NCI-H187 treated with DMSO at 0.1 percent for 48 hours (cell line): ENCODE results near the gene COL6A2.

Experiments
- DNase-seq: peaks from one replicate; lab custom pipeline; 2025; lab: John Stamatoyannopoulos, UW

The COL6A2 gene

GRCh38 chr21:46114963-46115362 is 17.1 kb downstream of the COL6A2 start:
- no peak for DNase-seq

GRCh38 chr21:46115441-46116188 is 17.7 kb downstream of the COL6A2 start:
- no peak for DNase-seq

- DNase-seq: no peak
These were observed 18.4 kb downstream of the COL6A2 start for GRCh38 chr21:46116189-46116775.

DNA sequence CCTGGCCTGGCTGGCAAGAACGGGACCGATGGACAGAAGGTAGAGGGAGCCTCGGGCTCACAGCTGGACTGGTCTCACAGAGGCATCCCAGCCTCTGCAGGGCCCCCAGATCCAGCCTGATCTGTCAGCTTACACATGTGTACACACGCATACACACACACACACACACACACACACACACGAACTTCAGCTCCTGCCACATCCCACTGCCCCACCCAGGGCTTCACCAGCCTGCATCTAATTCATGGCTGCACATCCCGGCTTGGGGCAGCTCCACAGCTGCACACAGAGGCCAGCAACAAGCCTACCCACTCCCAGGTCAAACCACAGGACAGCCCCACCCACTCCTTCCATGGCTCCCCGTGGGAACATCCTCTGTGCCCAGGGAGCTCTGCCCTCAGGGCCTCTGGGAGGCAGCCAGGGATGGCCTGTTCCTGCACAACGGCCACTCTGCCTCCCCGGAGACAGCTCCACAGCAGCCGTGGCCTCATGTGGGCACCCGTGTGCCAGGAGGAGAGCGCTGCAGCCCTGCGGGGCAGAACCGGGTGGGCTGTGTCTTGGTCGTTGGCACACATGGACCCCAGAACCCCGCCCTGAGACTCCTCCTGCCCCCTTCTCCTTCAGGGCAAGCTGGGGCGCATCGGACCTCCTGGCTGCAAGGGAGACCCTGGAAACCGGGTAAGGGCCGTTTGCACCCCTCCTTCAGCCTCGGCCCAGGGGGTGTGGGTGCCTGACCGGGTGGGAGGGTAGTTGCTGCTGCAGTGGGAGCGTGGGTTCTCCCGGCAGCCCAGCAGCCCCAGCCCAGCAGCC is 19.1 kb downstream of the COL6A2 start:
- no peak for DNase-seq

DNA sequence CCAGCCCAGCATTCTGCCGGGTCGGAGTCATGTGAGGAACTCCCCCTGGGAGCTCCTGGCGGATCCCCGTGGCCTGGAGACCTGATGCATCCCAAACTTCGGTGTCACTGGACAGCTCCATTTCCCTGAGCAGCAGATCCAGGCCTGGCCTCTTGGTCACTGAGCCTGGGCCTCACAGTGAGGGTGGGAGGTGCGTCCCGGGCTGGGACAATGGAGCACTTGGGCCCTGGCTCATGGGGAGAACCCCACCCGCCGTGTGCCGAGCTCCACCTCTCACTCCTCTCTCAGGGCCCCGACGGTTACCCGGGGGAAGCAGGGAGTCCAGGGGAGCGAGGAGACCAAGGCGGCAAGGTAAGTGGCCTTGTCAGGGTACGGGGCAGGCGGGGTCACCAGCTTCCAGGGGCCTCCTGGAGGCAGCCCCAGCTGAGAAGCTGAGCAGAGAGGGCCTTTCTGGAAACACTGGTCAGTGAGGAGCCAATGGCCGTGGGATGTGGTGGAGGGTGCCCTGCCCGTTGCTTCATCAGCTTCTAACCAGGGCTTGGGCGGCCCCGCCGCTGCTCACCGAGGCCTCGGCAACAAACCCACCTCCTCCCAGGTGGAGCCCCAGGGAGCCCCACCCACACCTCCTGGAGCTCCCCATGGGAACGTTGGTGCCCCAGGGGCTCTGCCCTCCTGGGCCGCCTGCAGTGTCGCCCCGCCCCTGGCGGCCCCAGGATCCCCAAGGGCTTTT is 19.8 kb downstream of the COL6A2 start:
- no peak for DNase-seq

GRCh38 chr21:46118316-46119143 is 20.6 kb downstream of the COL6A2 start:
- no peak for DNase-seq

DNA sequence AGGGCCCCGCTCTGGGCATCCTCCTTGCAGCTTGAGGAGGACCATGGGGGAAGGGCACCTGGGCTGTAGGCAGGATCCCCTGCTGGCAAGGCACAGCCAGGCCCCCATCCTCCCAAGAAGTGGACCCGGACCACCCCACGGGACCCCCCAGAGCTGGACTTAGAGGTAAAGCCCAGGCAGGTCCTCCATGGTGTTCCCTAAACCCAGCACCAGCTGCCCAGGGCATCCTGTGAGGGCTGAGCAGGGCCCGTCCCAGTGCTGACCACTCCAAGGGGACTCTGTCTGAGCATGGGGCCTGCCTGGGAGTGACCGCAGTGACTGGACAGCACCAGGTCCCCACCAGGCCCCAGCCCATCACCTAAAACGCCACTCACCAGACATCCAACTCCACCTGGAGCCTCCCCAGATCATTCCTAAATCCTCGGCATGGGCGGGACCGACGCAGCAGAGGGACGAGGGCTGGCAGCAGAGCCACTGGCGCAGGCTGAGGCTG is 21.3 kb downstream of the COL6A2 start:
- no peak for DNase-seq

DNA sequence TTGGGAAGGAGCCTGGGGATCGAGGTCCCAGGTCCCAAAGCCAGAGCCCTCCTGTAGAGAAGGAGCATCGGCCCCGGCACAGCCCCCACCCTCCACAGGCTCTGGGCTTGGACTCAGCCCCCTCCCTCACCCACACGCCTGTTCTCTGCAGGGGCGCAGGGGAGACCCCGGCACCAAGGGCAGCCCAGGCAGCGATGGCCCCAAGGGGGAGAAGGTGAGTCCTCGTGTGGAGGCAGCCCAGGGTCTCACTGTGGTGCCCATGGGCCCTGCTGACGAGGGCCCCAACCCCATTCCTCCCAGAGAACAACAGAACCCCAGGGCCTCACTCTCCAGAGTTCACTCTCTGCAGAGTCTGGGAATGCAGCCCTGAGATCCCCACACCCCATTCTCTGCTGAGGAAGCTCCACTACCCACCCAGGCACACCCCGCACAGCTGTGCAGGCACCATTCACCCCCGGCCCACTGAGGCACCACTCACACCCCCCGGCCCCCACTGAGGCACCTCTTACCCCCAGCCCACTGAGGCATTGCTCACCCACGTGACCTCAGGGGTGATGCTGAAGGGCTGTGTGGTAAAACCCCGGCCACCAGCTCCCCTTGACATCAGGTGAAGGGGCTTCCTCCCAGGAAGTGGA is 21.8 kb downstream of the COL6A2 start:
- no peak for DNase-seq

DNA sequence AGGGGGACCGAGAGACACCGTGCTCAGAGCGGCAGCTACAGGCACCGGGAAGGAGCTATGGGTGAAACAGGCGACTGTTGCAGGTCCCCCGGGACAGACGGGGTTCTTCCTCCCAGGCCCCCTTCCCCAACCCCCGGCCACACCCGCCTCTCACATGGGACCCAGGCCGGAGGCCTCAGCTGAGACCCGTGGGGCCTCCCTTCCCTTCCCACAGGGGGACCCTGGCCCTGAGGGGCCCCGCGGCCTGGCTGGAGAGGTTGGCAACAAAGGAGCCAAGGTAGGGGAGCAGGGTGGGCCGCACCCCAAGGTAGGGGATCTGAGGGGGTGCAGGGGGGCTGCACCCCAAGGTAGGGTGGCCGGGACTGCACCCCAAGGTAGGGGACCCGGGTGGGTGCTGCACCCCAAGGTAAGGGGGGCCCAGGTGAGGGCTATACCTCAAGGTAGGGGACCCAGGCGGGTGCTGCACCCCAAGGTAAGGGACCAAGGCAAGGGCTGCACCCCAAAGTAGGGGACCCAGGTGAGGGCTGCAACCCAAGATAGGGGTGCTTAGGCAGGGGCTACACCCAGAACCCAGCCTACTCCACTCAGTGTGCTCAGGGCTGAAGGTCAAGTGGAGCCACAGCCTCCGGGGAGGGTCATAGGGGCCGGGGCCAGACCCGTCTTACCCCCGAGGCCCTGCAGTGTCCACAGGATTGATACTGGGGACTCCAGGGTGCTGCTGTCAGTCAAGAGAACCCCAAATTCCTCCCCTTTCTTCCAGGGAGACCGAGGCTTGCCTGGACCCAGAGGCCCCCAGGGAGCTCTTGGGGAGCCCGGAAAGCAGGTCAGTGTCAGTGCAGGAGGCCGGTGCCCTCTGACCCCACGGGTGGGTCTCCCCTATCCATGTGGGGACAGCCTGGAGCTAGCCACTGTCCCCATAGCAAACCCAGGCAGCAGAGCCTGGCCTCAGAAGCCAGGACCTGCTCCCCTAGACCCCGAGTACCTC is 22.7 kb downstream of the COL6A2 start:
- DNase-seq: no peak

DNA sequence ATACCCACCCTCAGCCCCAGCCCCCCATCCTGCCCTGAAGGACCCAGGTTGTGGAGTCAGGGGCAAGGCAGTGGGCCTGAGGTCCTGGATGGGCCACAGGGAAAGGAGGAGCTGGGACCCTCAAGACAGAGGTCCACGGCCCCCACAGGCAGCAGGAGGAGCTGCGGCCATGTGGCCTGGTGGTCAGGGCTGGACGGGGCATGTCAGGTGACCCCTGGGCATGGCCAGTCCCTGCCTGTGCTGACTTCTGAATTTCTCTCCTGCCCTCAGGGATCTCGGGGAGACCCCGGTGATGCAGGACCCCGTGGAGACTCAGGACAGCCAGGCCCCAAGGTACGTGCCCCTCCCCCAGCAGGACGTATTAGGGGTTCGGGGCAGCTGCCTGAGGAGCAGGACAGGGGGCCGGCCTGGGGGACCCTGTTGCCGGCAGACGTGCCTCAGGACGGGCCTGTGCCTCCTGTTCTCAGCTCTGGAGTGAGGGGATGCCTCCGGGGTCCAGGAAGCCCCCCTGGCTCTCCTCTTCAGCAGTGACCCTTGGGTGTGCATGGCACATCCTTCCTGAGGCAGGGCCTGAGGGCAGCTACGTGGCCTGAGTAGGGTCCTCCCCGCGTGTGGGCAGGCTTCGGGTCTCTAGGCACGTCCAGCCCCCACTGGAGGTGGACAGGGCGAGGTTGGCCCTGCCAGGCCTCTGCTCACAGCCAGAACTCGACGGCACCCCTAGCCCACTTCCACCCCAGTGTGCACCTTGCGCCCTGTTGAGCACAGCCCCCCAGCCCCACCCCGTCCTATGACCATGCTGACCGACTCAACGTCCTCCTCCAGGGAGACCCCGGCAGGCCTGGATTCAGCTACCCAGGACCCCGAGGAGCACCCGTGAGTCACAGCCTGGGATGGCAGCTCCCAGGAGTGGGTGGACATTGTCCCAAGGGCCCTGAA is 23.6 kb downstream of the COL6A2 start:
- DNase-seq: no peak

- no peak for DNase-seq
These were observed 24.3 kb downstream of the COL6A2 start for GRCh38 chr21:46122237-46122671.

DNA sequence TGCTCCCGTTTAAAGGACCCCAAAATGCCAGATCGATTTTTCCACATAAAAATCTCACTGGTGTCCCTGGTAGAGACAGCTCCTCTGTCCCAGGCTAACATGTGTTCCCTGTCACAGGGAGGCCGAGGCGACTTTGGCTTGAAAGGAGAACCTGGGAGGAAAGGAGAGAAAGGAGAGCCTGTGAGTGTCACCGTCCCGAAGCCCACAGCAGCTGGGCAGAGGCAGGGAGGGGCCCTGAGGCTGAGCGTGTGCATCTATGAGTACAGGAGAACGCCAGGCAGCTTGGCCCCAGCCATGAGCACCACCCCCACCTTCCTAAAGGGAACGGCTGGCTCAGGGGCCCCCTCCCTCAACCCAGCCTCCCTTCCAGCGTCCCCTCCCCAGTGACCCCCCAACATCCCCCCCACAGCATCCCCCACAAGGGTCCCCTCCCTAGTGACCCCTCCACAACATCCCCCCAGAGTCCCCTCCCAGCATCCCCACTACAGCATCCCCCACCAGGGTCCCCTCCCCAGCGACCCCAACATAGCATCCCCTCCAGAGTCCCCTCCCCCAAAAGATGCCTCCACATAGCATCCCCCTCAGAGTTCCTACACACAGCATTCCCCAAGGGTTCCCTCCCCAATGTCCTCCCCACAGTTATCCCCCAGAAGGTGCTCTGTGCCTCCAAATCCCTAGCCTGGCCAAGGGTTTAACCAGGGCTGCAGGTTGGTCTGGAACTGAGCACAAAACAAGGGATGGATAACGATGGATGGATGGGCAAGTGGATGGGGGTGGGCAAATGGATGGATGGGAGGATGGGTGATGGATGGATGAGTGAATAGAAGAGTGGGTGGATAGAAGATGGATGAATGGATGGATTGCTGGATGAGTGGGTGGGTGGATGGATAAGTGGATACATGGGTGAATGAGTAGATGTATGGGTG is 25.1 kb downstream of the COL6A2 start:
- no peak for DNase-seq

DNA sequence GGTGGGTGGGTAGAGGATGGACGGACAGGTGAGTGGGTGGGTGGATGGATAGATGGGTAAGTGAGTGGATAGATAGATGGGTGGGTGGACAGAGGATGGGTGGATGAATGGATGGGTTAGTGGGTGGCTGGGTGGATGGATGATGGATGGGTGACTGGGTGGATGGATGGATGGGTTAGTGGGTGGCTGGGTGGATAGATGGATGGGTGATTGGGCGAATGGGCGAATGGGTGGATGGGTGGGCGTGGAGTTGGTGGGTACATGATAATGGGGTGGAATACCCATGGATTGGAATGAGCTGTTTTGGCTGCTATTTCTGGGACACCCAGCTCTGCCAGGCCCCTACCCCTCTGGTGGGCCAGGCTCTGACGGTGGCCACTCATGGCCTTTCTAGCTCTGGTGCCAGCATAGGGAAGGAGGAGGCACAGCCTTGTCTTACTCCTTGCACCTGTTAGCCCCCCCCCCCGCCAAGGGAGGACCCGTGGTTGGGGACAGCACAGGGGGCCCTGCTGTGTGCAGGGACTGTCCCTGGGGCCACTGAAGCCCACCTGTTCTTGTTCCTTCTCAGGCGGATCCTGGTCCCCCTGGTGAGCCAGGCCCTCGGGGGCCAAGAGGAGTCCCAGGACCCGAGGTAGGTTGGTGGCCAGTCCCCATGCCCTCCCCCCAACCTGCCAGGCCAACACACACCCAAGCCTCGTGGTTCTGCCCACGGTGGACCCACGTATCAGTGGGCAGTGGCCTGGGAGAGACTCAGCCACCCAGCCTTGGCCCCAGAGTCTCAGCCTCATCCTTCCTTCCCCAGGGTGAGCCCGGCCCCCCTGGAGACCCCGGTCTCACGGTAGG is 26.4 kb downstream of the COL6A2 start:
- no peak for DNase-seq

- no peak for DNase-seq
These were observed 27.3 kb downstream of the COL6A2 start for GRCh38 chr21:46124926-46125845.

DNA sequence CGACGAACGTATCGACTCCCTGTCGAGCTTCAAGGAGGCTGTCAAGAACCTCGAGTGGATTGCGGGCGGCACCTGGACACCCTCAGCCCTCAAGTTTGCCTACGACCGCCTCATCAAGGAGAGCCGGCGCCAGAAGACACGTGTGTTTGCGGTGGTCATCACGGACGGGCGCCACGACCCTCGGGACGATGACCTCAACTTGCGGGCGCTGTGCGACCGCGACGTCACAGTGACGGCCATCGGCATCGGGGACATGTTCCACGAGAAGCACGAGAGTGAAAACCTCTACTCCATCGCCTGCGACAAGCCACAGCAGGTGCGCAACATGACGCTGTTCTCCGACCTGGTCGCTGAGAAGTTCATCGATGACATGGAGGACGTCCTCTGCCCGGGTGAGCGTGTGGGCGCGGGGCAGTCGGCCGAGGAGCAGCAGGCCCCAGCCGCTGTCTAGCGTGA is 28.0 kb downstream of the COL6A2 start:
- no peak for DNase-seq
